Measurements from ENCODE around the gene GDI1. TPM values are rescaled to one million over a fixed set of nuclear protein-coding genes. Genes with fewer than 3 reads are reported as not detected.

The GDI1 gene
- total RNA-seq, 1 donor from 2014 or later: 108 TPM

GRCh38 chrX:154446430-154446829 lies 9.5 kb downstream of the GDI1 start:
- Histone ChIP-seq H3K4me3 (no peak overlapping the region), H3K27ac (no peak overlapping the region), H3K27me3 (no peaks in the 10 kb centered on the region), H3K9me3 (no peaks in the 10 kb centered on the region), H3K4me1 (peaks cover 12% of the 10 kb centered on the region), H3K36me3 (peaks cover 13% of the 10 kb centered on the region)
- ATAC-seq (no peak), DNase-seq (no peak)
- TF ChIP-seq CTCF (IDR thresholded peaks at IDR 0.05): no peak
- intact Hi-C loops (cut with DNase I): no loop called here

- H3K4me1 ChIP-seq: peaks cover 12% of the 10 kb centered on the region
- peaks cover 5% of the 10 kb centered on the region for H3K36me3 ChIP-seq
- H3K27ac ChIP-seq: no peak overlapping the region
- intact Hi-C loops (cut with DNase I): no loop called here
- no peaks in the 10 kb centered on the region for H3K27me3 ChIP-seq
- TF ChIP-seq CTCF (IDR thresholded peaks at IDR 0.05): no peak
- no peaks in the 10 kb centered on the region for H3K9me3 ChIP-seq
- no peak for DNase-seq
- H3K4me3 ChIP-seq: no peak overlapping the region
- ATAC-seq: no peak
Measured at GRCh38 chrX:154448484-154448883, 11.5 kb downstream of the GDI1 start.

- TF ChIP-seq CTCF (IDR thresholded peaks at IDR 0.05): no peak
- Histone ChIP-seq H3K36me3 (peaks cover 5% of the 10 kb centered on the region), H3K9me3 (no peaks in the 10 kb centered on the region), H3K27ac (no peak overlapping the region), H3K4me1 (peaks cover 10% of the 10 kb centered on the region), H3K4me3 (no peak overlapping the region), H3K27me3 (no peaks in the 10 kb centered on the region)
- no peak for DNase-seq
- no peak for ATAC-seq
- intact Hi-C loops (cut with DNase I): no loop called here
Measured at GRCh38 chrX:154449618-154450017, 12.7 kb downstream of the GDI1 start.

- Histone ChIP-seq H3K27ac (no peak overlapping the region), H3K27me3 (no peaks in the 10 kb centered on the region), H3K36me3 (peaks cover 5% of the 10 kb centered on the region), H3K4me3 (no peak overlapping the region), H3K4me1 (peaks cover 3% of the 10 kb centered on the region), H3K9me3 (no peaks in the 10 kb centered on the region)
- intact Hi-C loops (cut with DNase I): no loop called here
- no peak for DNase-seq
- ATAC-seq: no peak
- TF ChIP-seq CTCF (IDR thresholded peaks at IDR 0.05): no peak
Measured at GRCh38 chrX:154450312-154450711, 13.4 kb downstream of the GDI1 start.

- DNase-seq (no peak), ATAC-seq (no peak)
- Histone ChIP-seq H3K27me3 (no peaks in the 10 kb centered on the region), H3K4me1 (no peaks in the 10 kb centered on the region), H3K36me3 (peaks cover 5% of the 10 kb centered on the region), H3K27ac (no peak overlapping the region), H3K9me3 (no peaks in the 10 kb centered on the region), H3K4me3 (no peak overlapping the region)
- no peak for TF ChIP-seq CTCF (IDR thresholded peaks at IDR 0.05)
- intact Hi-C loops (cut with DNase I): no loop called here
Measured at GRCh38 chrX:154452823-154453222, 15.9 kb downstream of the GDI1 start.

- peak; percentile 78 for DNase-seq
Measured at GRCh38 chrX:154457491-154458115, 20.6 kb downstream of the GDI1 start.

More at GRCh38 chrX:154457491-154458115, 20.6 kb downstream of the GDI1 start:
- Histone ChIP-seq H3K4me3 (peak overlapping the region; percentile 51), H3K27ac (peak overlapping the region; percentile 24), H3K9me3 (no peaks in the 10 kb centered on the region), H3K4me1 (no peaks in the 10 kb centered on the region), H3K36me3 (no peaks in the 10 kb centered on the region), H3K27me3 (no peaks in the 10 kb centered on the region)
- intact Hi-C loops (cut with DNase I): no loop called here
- TF ChIP-seq CTCF (IDR thresholded peaks at IDR 0.05): no peak
- peak; percentile 83 for ATAC-seq
